T47D (cell line): Measurements from ENCODE around the gene USP24.

ENCODE experiments used
- DNase-seq, 2 experiments: peaks; one replicate each; pipeline versions ENCODE4 v3.0.0 to v3.0.0-alpha.2; 2011 to 2012; ENCODE audit warnings: low read depth in 1 of 2, low spot score in 1 of 2
- JUND ChIP-seq: IDR thresholded peaks from 2 replicates; pipeline ENCODE4 v1.6.1; 2012; ENCODE audit warnings: low read depth
- in situ Hi-C: cut with HindIII; loops from 2 replicates; pipeline ENCODE4 v1.10.0; 2016; ENCODE audit warnings: low sequenced_read_pairs, low pct_unique_long_range_greater_than_20kb

USP24 gene

GRCh38 chr1:55089683-55090082 lies 125.5 kb downstream of the USP24 start:
- in situ Hi-C loops: no loop called here
- DNase-seq: no peak
- no peak for TF ChIP-seq JUND

GRCh38 chr1:55088413-55088812 lies 126.8 kb downstream of the USP24 start:
- in situ Hi-C loops: no loop called here
- no peak for TF ChIP-seq JUND
- no peak for DNase-seq

GRCh38 chr1:55087439-55087838 lies 127.7 kb downstream of the USP24 start:
- in situ Hi-C loops: no loop called here
- DNase-seq: no peak
- TF ChIP-seq JUND: no peak

GRCh38 chr1:55084257-55084656 lies 130.9 kb downstream of the USP24 start:
- DNase-seq: no peak
- in situ Hi-C loops: no loop called here
- no peak for TF ChIP-seq JUND

GRCh38 chr1:55081905-55082296 lies 133.3 kb downstream of the USP24 start:
- TF ChIP-seq JUND: no peak
- DNase-seq: no peak
- in situ Hi-C loops: no loop called here

GRCh38 chr1:55081188-55081904 lies 133.8 kb downstream of the USP24 start:
- TF ChIP-seq JUND: no peak
- in situ Hi-C loops: no loop called here
- no peak for DNase-seq

GRCh38 chr1:55079651-55080050 lies 135.5 kb downstream of the USP24 start:
- in situ Hi-C loops: no loop called here
- DNase-seq: no peak
- TF ChIP-seq JUND: no peak

GRCh38 chr1:55078470-55078869 lies 136.7 kb downstream of the USP24 start:
- DNase-seq: no peak
- in situ Hi-C loops: no loop called here
- no peak for TF ChIP-seq JUND

- in situ Hi-C loops: no loop called here
- DNase-seq: no peak
- TF ChIP-seq JUND: no peak
These were observed 138.8 kb downstream of the USP24 start for GRCh38 chr1:55076356-55076755.

- DNase-seq: no peak
- in situ Hi-C loops: no loop called here
- TF ChIP-seq JUND: no peak
These were observed 140.7 kb downstream of the USP24 start for GRCh38 chr1:55074455-55074854.

- no peak for DNase-seq
- in situ Hi-C loops: no loop called here
- no peak for TF ChIP-seq JUND
These were observed 141.8 kb downstream of the USP24 start for GRCh38 chr1:55073187-55073916.

GRCh38 chr1:55071477-55071876 lies 143.7 kb downstream of the USP24 start:
- in situ Hi-C loops: no loop called here
- DNase-seq: peak; percentile 37 to 66
- TF ChIP-seq JUND: no peak

- TF ChIP-seq JUND: no peak
- DNase-seq: no peak
- in situ Hi-C loops: no loop called here
These were observed 144.6 kb downstream of the USP24 start for GRCh38 chr1:55070293-55071164.
